Vagina (tissue), 2 donors: Measurements from ENCODE around the gene IER5L.

Experiments used
- CTCF ChIP-seq, 3 experiments: fragments of 450-650 bp in 2 of 3; fragments of 200-600 bp in 1 of 3; sonication (generic) in 1 of 3; IDR thresholded peaks; one replicate each; pipeline ENCODE4 v1.5.1; 2017 to 2019; ENCODE audit warnings: antibody characterized with exemption in 3 of 3, mild to moderate bottlenecking in 2 of 3, moderate library complexity in 2 of 3
- POLR2A ChIP-seq, 2 donors: fragments of 450-650 bp; IDR thresholded peaks; one replicate each; pipeline ENCODE4 v1.6.1; 2017; ENCODE audit warnings: antibody characterized with exemption in 2 of 2, mild to moderate bottlenecking in 2 of 2, moderate library complexity in 2 of 2

- TF ChIP-seq CTCF (IDR thresholded peaks at IDR 0.05) (no peak), POLR2A (IDR thresholded peaks at IDR 0.05) (no peak)
Measured at GRCh38 chr9:129135476-129135875, 42.6 kb downstream of the IER5L start.
